Measurements from ENCODE around the gene ST6GALNAC3. TPM values are rescaled to one million over a fixed set of nuclear protein-coding genes. Genes with fewer than 3 reads are reported as not detected.
"Not testable (repeated sequence)": the region's sequence is repeated elsewhere in the genome, so short reads cannot be mapped to it uniquely, and the experiment has no call there.

The ST6GALNAC3 gene
- total RNA-seq, 1 donor from 2014 or later, result 16.6 TPM

- DNase-seq (ENCODE audit: extremely low read depth, low read depth, low spot score), result no peak
Measured at GRCh38 chr1:76070538-76070937, 4.0 kb upstream of the ST6GALNAC3 start.

GRCh38 chr1:76073481-76073880, 1.1 kb upstream of the ST6GALNAC3 start:
- no peak for DNase-seq (ENCODE audit: extremely low read depth, low read depth, low spot score)

- DNase-seq (ENCODE audit: extremely low read depth, low read depth, low spot score), result no peak
Measured at GRCh38 chr1:76075188-76075489, 593 bp downstream of the ST6GALNAC3 start.

- peak; percentile 74 for DNase-seq (ENCODE audit: extremely low read depth, low read depth, low spot score)
Measured at GRCh38 chr1:76075877-76076276, 1.3 kb downstream of the ST6GALNAC3 start.

- DNase-seq (ENCODE audit: extremely low read depth, low read depth, low spot score), result no peak
Measured at GRCh38 chr1:76079475-76080227, 5.1 kb downstream of the ST6GALNAC3 start.

- DNase-seq (ENCODE audit: extremely low read depth, low read depth, low spot score), result no peak
Measured at GRCh38 chr1:76080552-76081079, 6.1 kb downstream of the ST6GALNAC3 start.

- DNase-seq (ENCODE audit: extremely low read depth, low read depth, low spot score), result no peak
Measured at GRCh38 chr1:76082062-76082461, 7.5 kb downstream of the ST6GALNAC3 start.

GRCh38 chr1:76083189-76083588, 8.6 kb downstream of the ST6GALNAC3 start:
- DNase-seq (ENCODE audit: extremely low read depth, low read depth, low spot score), result no peak

GRCh38 chr1:76084029-76084627, 9.6 kb downstream of the ST6GALNAC3 start:
- DNase-seq (ENCODE audit: extremely low read depth, low read depth, low spot score), result no peak

- DNase-seq (ENCODE audit: extremely low read depth, low read depth, low spot score), result no peak
Measured at GRCh38 chr1:76084685-76085084, 10.1 kb downstream of the ST6GALNAC3 start.

- no peak for DNase-seq (ENCODE audit: extremely low read depth, low read depth, low spot score)
Measured at GRCh38 chr1:76086109-76086508, 11.6 kb downstream of the ST6GALNAC3 start.

GRCh38 chr1:76086597-76086996, 12.1 kb downstream of the ST6GALNAC3 start:
- no peak for DNase-seq (ENCODE audit: extremely low read depth, low read depth, low spot score)

GRCh38 chr1:76090283-76091203, 16.0 kb downstream of the ST6GALNAC3 start:
- DNase-seq (ENCODE audit: extremely low read depth, low read depth, low spot score), result no peak

GRCh38 chr1:76092812-76093211, 18.3 kb downstream of the ST6GALNAC3 start:
- no peak for DNase-seq (ENCODE audit: extremely low read depth, low read depth, low spot score)

GRCh38 chr1:76093522-76094312, 19.2 kb downstream of the ST6GALNAC3 start:
- no peak for DNase-seq (ENCODE audit: extremely low read depth, low read depth, low spot score)

GRCh38 chr1:76095802-76096201, 21.3 kb downstream of the ST6GALNAC3 start:
- no peak for DNase-seq (ENCODE audit: extremely low read depth, low read depth, low spot score)

GRCh38 chr1:76097064-76097463, 22.5 kb downstream of the ST6GALNAC3 start:
- not testable (repeated sequence) for DNase-seq (ENCODE audit: extremely low read depth, low read depth, low spot score)

- DNase-seq (ENCODE audit: extremely low read depth, low read depth, low spot score), result no peak
Measured at GRCh38 chr1:76098845-76099244, 24.3 kb downstream of the ST6GALNAC3 start.

GRCh38 chr1:76101548-76101947, 27.0 kb downstream of the ST6GALNAC3 start:
- no peak for DNase-seq (ENCODE audit: extremely low read depth, low read depth, low spot score)

- DNase-seq (ENCODE audit: extremely low read depth, low read depth, low spot score), result no peak
Measured at GRCh38 chr1:76102046-76102445, 27.5 kb downstream of the ST6GALNAC3 start.
